Measurements from ENCODE around the gene NUP160. TPM values are rescaled to one million over a fixed set of nuclear protein-coding genes. Genes with fewer than 3 reads are reported as not detected.

The NUP160 gene, protein sequence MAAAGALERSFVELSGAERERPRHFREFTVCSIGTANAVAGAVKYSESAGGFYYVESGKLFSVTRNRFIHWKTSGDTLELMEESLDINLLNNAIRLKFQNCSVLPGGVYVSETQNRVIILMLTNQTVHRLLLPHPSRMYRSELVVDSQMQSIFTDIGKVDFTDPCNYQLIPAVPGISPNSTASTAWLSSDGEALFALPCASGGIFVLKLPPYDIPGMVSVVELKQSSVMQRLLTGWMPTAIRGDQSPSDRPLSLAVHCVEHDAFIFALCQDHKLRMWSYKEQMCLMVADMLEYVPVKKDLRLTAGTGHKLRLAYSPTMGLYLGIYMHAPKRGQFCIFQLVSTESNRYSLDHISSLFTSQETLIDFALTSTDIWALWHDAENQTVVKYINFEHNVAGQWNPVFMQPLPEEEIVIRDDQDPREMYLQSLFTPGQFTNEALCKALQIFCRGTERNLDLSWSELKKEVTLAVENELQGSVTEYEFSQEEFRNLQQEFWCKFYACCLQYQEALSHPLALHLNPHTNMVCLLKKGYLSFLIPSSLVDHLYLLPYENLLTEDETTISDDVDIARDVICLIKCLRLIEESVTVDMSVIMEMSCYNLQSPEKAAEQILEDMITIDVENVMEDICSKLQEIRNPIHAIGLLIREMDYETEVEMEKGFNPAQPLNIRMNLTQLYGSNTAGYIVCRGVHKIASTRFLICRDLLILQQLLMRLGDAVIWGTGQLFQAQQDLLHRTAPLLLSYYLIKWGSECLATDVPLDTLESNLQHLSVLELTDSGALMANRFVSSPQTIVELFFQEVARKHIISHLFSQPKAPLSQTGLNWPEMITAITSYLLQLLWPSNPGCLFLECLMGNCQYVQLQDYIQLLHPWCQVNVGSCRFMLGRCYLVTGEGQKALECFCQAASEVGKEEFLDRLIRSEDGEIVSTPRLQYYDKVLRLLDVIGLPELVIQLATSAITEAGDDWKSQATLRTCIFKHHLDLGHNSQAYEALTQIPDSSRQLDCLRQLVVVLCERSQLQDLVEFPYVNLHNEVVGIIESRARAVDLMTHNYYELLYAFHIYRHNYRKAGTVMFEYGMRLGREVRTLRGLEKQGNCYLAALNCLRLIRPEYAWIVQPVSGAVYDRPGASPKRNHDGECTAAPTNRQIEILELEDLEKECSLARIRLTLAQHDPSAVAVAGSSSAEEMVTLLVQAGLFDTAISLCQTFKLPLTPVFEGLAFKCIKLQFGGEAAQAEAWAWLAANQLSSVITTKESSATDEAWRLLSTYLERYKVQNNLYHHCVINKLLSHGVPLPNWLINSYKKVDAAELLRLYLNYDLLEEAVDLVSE (N-terminal part only)
- total RNA-seq = 10 to 100 TPM; 56.6 to 58.7 TPM

GRCh38 chr11:47847892-47848699 is at the start of gene NUP160:
TSS of gene NUP160 (minus strand) at chr11:47848350. CDS start at chr11:47848318, 32 bp downstream.

Other genes starting within 250 kb of the NUP160 start
- gene MTCH2, start 205.8 kb downstream of the NUP160 start, total RNA-seq = 10 to 100 TPM; 67.9 to 75.9 TPM
- gene AGBL2, start 133.0 kb downstream of the NUP160 start, total RNA-seq = 1 to 10 TPM; 5.5 to 6.5 TPM
- 100 to 1,000 TPM; 141 to 151 TPM for gene FNBP4, start 81.0 kb downstream of the NUP160 start, total RNA-seq
- 10 to 100 TPM; 70.2 to 71.7 TPM for gene PTPRJ, start 132.2 kb upstream of the NUP160 start, total RNA-seq

All from activated naive CD4-positive, alpha-beta T cell treated with anti-CD3 and anti-CD28 coated beads, Interleukin-2, amount 10 ng/mL, durations not matched to agents 5 hours and 36 hours (primary cell).